SHP77 (cell line): ENCODE results near the gene HSD17B12.
"Not testable (repeated sequence)": the region's sequence is repeated elsewhere in the genome, so short reads cannot be mapped to it uniquely, and the experiment has no call there.

Source experiments
- DNase-seq, 2 experiments: peaks; one replicate each; lab custom pipeline; 2025; lab: John Stamatoyannopoulos, UW

Gene HSD17B12

DNA sequence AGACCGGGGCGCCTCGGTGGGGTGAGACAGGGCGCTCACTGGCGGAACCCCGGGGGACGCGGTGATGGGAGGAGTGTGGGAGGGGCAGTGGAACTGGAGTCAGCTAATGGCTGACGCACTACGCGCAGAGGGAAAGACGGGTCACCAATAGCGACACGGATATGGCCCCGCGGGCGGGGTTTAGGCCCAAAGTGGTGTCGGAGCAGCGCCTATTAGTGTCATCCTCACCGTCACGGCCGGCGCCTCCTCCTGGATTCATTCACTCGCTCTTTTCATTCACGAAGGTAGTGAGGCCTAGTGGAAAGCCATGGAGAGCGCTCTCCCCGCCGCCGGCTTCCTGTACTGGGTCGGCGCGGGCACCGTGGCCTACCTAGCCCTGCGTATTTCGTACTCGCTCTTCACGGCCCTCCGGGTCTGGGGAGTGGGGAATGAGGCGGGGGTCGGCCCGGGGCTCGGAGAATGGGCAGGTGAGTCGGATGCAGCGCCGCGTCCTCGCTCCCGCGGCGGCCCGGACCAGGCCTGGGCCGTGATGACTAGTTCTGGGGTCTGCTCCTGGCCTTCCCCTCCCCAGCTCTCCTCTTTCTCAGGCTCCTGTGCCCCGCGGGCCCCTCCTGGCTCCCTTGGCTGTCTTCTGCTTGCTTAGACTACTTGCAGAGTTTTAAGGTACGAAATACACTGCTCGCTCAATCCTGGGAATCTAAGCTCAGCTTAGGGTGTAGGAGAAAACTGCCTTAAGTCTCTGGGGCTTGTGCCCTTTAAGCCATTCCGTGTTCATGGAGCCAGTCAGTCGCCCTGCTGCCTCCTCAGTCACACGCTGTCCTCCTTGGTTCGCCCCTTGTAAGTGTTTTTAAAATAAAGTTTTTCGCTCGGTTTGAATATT is at the start of gene HSD17B12:
HSD17B12 (plus strand) TSS at position 218 of the 880 bp plus-strand sequence; CDS start at position 308, 90 bp downstream.
- DNase-seq = peak; percentile 99 to 100

DNA sequence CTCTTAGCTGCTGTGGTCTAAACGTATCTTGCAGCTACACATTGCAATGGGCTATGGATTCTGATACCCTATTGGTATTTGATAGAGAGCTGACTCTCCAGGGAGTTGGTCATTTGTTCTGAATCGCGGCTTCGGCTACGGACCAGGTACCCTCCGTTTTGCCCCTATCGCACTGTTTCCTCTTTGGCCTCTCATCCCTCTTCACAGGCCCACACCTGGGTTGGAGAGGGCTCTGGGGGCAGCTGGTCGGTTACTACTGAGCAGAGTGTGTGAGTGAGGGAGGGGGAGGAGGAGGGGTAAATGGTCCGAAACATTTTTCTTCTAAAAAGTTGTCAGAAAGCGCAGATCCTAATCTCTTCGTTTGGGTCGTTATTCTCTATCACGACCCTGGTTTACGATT is 48.8 kb upstream of the HSD17B12 start:
- no peak for DNase-seq

GRCh38 chr11:43632181-43632580 is 48.4 kb upstream of the HSD17B12 start:
- no peak for DNase-seq

GRCh38 chr11:43638717-43639116 is 41.8 kb upstream of the HSD17B12 start:
- no peak for DNase-seq

GRCh38 chr11:43639224-43639623 is 41.3 kb upstream of the HSD17B12 start:
- no peak for DNase-seq

- no peak for DNase-seq
Measured at GRCh38 chr11:43639920-43640319, 40.6 kb upstream of the HSD17B12 start.

DNA sequence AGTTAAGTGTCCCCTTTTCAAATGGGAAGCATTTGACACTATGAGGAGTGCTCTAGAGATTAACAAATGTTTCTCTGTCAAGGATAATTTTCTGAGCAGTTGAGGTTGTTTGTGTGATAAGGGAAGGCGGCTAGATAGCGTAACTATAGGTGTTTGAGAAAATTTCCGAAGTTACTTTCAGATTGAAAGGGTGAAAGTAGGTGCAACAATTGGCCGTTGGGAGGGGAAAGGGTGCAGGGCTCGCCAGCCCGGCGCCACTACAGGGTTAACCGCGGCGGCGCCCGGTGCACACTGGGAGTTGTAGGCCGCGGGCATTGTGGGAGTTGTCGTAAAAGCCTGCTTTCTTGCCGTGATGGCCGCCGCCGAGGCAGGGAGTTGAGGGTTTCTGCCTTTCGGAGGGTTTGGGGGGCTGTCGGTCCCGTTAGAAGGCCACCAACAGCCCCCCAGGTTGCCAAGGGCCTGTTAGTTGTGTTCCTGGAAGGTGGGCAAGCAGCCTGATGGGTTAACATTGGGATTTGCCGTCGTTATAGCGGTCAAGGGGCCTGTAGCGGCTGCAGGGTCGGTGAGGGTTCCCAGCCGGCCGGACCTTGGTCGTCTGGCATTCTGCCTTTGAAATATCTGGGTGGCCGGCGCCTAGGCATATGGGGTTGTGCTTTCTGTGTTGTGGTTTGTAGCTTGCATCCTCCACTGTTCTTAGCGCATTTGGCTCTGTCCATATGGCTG is 36.5 kb upstream of the HSD17B12 start:
- DNase-seq = peak; percentile 79 to 92

GRCh38 chr11:43644621-43645299 is 35.8 kb upstream of the HSD17B12 start:
- DNase-seq = no peak

DNA sequence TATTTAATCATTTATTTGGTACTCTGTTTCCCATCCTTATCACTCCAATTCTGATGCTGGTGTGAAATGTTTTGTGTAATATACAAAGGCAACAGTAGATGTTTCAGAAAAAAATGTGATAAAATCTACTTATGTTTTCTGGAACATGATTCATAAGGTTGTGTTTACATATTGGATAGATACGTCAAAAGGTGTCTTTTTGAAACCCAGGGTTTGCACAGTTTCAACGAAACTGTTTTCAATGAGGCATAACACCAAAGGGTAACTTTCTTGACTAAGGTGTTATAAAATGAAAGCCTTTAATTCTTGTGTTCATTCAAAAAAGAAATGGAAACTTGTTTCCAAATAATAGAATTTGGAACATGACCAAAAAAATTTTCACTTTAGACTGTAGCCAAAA is 33.8 kb upstream of the HSD17B12 start:
- no peak for DNase-seq

DNA sequence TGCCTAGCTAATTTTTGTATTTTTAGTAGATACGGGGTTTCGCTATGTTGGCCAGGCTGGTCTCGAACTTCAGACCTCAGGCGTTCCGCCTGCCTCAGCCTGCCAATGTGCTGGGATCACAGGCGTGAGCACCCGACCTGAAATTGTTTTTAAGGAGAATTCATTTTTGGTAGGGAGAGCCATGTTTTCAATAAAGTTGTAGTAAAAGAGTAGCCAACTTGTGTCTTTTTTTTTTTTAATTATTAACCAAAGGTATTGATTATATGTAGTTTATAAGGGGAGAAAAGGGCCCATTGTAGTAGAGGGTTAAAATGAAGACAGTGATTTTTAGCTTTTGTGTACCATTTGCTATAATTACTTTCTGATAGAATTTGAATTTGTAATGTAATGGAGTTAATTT is 31.6 kb upstream of the HSD17B12 start:
- no peak for DNase-seq

DNA sequence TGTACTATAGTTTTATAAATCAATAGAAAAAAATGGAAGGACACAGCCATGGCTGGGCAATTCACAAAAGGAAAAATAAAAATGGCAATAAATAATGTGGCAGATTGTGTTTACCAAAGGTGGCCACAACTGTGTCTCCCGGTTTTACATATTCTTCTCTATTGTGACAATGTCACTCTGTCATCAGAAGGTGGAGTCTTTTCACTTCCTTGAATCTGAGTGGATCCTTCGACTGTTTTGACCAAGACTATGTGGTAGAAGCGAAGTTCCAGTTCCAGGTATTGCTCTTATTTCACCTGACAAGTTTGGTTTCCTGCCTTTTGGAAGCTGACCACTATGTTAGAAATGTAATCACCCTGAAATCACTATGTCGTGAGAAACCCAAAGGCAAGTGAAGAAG is 31.0 kb upstream of the HSD17B12 start:
- DNase-seq = no peak

- no peak for DNase-seq
Measured at GRCh38 chr11:43649921-43650320, 30.6 kb upstream of the HSD17B12 start.

DNA sequence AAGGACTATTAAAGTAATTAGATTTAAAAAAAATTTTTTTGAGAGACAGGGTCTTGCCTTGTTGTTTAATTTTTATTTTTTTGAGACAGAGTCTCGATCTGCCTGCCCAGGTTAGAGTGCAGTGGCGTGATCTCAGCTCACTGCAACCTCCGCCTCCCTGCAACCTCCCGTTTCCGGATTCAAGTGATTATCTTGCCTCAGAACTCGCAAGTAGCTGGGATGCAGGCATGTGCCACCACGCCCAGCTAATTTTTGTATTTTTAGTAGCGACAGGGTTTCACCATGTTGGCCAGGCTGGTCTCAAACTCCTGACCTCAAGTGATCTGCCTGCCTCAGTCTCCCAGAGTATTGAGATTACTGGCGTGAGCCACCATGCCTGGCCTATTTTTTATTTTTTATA is 17.5 kb upstream of the HSD17B12 start:
- DNase-seq = not testable (repeated sequence)

- DNase-seq = no peak
Measured at GRCh38 chr11:43664295-43664694, 16.2 kb upstream of the HSD17B12 start.

DNA sequence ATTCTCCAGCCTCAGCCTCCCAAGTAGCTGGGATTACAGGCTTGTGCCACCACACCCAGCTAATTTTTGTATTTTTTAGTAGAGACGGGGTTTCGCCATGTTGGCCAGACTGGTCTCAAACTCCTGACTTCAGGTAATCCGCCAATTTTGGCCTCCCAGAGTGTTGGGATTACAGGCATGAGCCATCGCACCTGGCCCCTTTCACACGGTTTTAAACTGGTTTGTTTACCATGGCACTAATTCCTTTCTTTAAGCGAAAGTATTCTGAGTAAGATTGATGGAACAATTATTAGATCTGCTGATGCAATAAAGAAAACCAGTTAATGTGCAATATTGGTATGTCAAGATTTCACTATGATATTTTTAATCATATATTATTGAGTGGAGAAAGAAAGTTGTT is 9.3 kb upstream of the HSD17B12 start:
- DNase-seq = not testable (repeated sequence)

DNA sequence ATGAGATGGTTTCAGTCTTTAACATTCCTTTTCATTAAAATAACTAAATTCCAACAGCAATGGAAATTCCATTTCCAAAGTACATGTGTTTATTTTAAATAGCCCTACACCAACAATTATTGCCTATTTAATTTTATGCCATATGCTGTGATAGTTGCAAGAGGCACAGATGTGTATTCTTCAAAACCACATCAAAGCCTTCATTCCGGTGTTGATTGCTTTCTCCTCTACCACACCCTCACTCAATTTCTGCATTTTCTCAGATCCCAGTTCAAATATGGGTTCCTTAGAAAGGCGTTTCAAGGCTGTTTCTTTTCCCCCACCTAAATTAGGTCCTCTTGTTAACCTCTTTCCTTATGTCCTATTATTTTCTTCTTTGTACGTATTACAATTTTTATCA is 6.0 kb upstream of the HSD17B12 start:
- DNase-seq = no peak

GRCh38 chr11:43676933-43677332 is 3.6 kb upstream of the HSD17B12 start:
- no peak for DNase-seq

- peak; percentile 19 to 25 for DNase-seq
Measured at GRCh38 chr11:43681401-43681942, 934 bp downstream of the HSD17B12 start.

DNA sequence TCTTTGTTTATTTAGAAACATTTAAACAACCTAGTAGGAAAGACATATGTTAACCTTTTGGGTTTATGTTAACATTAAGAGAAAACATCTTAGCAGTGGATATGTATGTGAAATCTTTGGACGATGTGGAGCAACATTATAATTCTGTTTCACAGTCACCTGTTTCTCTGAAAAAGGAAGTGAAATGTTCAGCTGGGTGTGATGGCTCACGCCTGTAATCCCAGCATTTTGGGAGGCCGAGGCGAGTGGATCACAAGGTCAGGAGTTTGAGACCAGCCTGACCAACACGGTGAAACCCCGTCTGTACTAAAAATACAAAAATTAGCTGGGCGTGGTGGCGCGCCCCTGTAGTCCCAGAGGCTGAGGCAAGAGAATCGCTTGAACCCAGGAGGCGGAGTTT is 1.5 kb downstream of the HSD17B12 start:
- DNase-seq = not testable (repeated sequence)

DNA sequence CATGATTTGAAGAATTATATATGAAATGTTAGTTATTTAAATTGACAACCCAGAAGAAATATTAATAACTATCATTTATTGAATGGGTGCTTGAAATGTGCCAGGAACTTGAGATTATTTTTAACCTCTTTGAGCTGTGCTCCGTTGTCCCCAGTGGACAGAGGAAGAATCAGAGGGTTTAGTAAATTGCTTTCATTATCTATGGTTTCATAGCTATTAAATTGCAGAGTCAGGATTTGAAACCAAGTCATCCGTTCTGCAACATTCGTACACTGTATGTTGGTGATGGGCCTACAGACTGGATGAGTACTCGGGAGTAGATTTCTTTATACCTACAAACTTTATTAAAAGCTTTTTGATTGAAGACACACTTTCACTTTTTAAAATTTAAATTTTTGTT is 4.9 kb downstream of the HSD17B12 start:
- no peak for DNase-seq

- DNase-seq = no peak
Measured at GRCh38 chr11:43686207-43686606, 5.7 kb downstream of the HSD17B12 start.

- DNase-seq = no peak
Measured at GRCh38 chr11:43687120-43687791, 6.7 kb downstream of the HSD17B12 start.
